Fibroblast of lung (primary cell): ENCODE measurements around the gene TBC1D8. TPM values are rescaled to one million over a fixed set of nuclear protein-coding genes. Genes with fewer than 3 reads are reported as not detected.

ENCODE experiments used
- DNase-seq, 2 donors: peaks; one replicate each; pipeline versions ENCODE4 v3.0.0 to v3.0.0-alpha.2; 2010; ENCODE audit warnings: low read depth in 2 of 2
- H2AFZ ChIP-seq: 2 replicates; pipeline ENCODE4 v1.5.1; 2012; ENCODE audit warnings: low read length, control low read depth, inconsistent platforms
- H3K27ac ChIP-seq: 2 replicates; pipeline ENCODE4 v1.5.1; 2011; ENCODE audit warnings: low read length, control low read depth; ENCODE audit not compliant: insufficient read depth
- H3K27me3 ChIP-seq: 2 replicates; pipeline ENCODE4 v1.5.1; 2011; ENCODE audit warnings: mild to moderate bottlenecking, low read length; ENCODE audit not compliant: control insufficient read depth, insufficient read depth
- H3K36me3 ChIP-seq: 2 replicates; pipeline ENCODE4 v1.5.1; 2011; ENCODE audit warnings: low read length; ENCODE audit not compliant: control insufficient read depth, insufficient read depth
- H3K4me1 ChIP-seq: 2 replicates; pipeline ENCODE4 v1.5.1; 2011; ENCODE audit warnings: low read length; ENCODE audit not compliant: control insufficient read depth, insufficient read depth; ENCODE audit errors: extremely low read depth
- H3K4me2 ChIP-seq: 2 replicates; pipeline ENCODE4 v1.5.1; 2011; ENCODE audit warnings: low read length, control low read depth; ENCODE audit not compliant: insufficient read depth; ENCODE audit errors: extremely low read depth
- H3K4me3 ChIP-seq, 4 experiments: fragments of 200-600 bp in 1 of 4; sonication (generic) in 1 of 4; replicated peaks in 1 of 4; 2 replicates each; pipeline ENCODE4 v1.5.1; 2011 to 2016; ENCODE audit warnings: low read length in 4 of 4, low read depth in 3 of 4, mild to moderate bottlenecking in 3 of 4, control low read depth in 2 of 4, inconsistent platforms in 1 of 4, mixed read lengths in 1 of 4; ENCODE audit not compliant: insufficient read depth in 1 of 4; ENCODE audit errors: control extremely low read depth in 1 of 4
- H3K79me2 ChIP-seq: 2 replicates; pipeline ENCODE4 v1.5.1; 2012; ENCODE audit warnings: mild to moderate bottlenecking, low read length, inconsistent platforms; ENCODE audit not compliant: control insufficient read depth, insufficient read depth
- H3K9ac ChIP-seq: 2 replicates; pipeline ENCODE4 v1.5.1; 2011; ENCODE audit warnings: mild to moderate bottlenecking, low read length, control low read depth; ENCODE audit not compliant: insufficient read depth
- H3K9me3 ChIP-seq: 2 replicates; pipeline ENCODE4 v1.5.1; 2012; ENCODE audit warnings: low read depth, low read length; ENCODE audit not compliant: control insufficient read depth, insufficient read depth
- H4K20me1 ChIP-seq: 2 replicates; pipeline ENCODE4 v1.5.1; 2011; ENCODE audit warnings: low read length; ENCODE audit not compliant: control insufficient read depth, insufficient read depth; ENCODE audit errors: extremely low read depth
- EZH2 ChIP-seq: IDR thresholded peaks from 2 replicates; pipeline ENCODE4 v1.5.1; 2012; ENCODE audit warnings: low read length, control low read depth, mild to moderate bottlenecking; ENCODE audit errors: missing control alignments
- polyA plus RNA-seq, 2 donors: library from polyadenylated mRNA; depleted of rRNA in 1 of 2; stranded (reverse) in 1 of 2; unstranded in 1 of 2; fragments of >200 nt; gene quantifications; 2 replicates each; pipeline ENCODE4 v1.2.1, GENCODE V29; 2011 to 2012; ENCODE audit warnings: missing spikeins in 1 of 2
- total RNA-seq: library from RNA; depleted of rRNA; stranded (reverse); fragments of >200 nt; gene quantifications from 2 replicates; pipeline ENCODE4 v1.2.1, GENCODE V29; 2014
- TF ChIP-seq, protein P1 (sequence below), 2 donors: IDR thresholded peaks in 1 of 2; conservative IDR thresholded peaks in 1 of 2; 1 replicate in 1 of 2; 2 replicates in 1 of 2; pipeline ENCODE4 v1.5.1; 2011 to 2012; ENCODE audit warnings: low read length in 2 of 2, control low read depth in 1 of 2, inconsistent platforms in 1 of 2, low read depth in 1 of 2, mild to moderate bottlenecking in 1 of 2

The TBC1D8 gene
- total and polyA plus RNA-seq, 2 donors (not counting 1 experiment from before 2014, with no cell fraction given), result 3.8 to 5.4 TPM

DNA sequence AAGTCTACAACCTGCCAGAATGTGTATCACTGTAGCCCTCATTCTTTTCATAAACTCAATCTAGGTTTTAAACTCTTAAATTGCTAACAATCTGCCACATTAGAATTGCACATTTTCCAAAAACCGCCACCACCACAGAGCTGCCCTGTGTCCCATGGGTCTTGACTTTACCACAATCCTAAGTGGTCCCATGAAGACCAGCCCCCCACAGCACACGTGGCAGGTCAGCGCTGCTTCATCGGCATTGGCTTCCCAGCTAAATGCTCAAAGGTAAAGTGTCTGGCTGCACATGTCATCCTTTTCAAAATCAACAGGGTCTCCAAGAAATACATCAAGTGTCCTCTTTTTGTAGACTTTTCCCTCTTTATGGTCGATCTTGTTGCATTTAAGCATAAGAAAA lies 2.4 kb downstream of the TBC1D8 start:
- H4K20me1 ChIP-seq, result no peaks in the 10 kb centered on the region
- no peak for TF ChIP-seq EZH2
- TF ChIP-seq, protein P1, sequence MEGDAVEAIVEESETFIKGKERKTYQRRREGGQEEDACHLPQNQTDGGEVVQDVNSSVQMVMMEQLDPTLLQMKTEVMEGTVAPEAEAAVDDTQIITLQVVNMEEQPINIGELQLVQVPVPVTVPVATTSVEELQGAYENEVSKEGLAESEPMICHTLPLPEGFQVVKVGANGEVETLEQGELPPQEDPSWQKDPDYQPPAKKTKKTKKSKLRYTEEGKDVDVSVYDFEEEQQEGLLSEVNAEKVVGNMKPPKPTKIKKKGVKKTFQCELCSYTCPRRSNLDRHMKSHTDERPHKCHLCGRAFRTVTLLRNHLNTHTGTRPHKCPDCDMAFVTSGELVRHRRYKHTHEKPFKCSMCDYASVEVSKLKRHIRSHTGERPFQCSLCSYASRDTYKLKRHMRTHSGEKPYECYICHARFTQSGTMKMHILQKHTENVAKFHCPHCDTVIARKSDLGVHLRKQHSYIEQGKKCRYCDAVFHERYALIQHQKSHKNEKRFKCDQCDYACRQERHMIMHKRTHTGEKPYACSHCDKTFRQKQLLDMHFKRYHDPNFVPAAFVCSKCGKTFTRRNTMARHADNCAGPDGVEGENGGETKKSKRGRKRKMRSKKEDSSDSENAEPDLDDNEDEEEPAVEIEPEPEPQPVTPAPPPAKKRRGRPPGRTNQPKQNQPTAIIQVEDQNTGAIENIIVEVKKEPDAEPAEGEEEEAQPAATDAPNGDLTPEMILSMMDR (conservative IDR thresholded peaks at IDR 0.05 in 1 of 2, IDR thresholded peaks at IDR 0.05 in 1 of 2; ENCODE audit: low read depth in 1 of 2, low read length in 2 of 2), result no peak
- peaks cover 13% of the 10 kb centered on the region for H3K4me1 ChIP-seq
- H3K4me3 ChIP-seq, result no peak overlapping the region
- no peak overlapping the region for H3K4me2 ChIP-seq
- no peaks in the 10 kb centered on the region for H3K9me3 ChIP-seq
- H3K9ac ChIP-seq, result no peak overlapping the region
- no peak for DNase-seq
- no peak overlapping the region for H2AFZ ChIP-seq
- no peak overlapping the region for H3K27ac ChIP-seq
- peaks cover 4% of the 10 kb centered on the region for H3K79me2 ChIP-seq
- no peaks in the 10 kb centered on the region for H3K36me3 ChIP-seq
- no peaks in the 10 kb centered on the region for H3K27me3 ChIP-seq

GRCh38 chr2:101147971-101148370 lies 3.2 kb downstream of the TBC1D8 start:
- TF ChIP-seq EZH2, result no peak
- TF ChIP-seq, protein P1 (conservative IDR thresholded peaks at IDR 0.05 in 1 of 2, IDR thresholded peaks at IDR 0.05 in 1 of 2; ENCODE audit: low read depth in 1 of 2, low read length in 2 of 2), result no peak
- no peak overlapping the region for H3K4me2 ChIP-seq
- no peak for DNase-seq
- H3K27me3 ChIP-seq, result no peaks in the 10 kb centered on the region
- no peaks in the 10 kb centered on the region for H3K9me3 ChIP-seq
- no peak overlapping the region for H2AFZ ChIP-seq
- H3K4me3 ChIP-seq, result no peak overlapping the region
- no peaks in the 10 kb centered on the region for H3K36me3 ChIP-seq
- peaks cover 4% of the 10 kb centered on the region for H3K79me2 ChIP-seq
- H3K9ac ChIP-seq, result no peak overlapping the region
- no peak overlapping the region for H3K27ac ChIP-seq
- no peaks in the 10 kb centered on the region for H4K20me1 ChIP-seq
- H3K4me1 ChIP-seq, result peaks cover 13% of the 10 kb centered on the region

DNA sequence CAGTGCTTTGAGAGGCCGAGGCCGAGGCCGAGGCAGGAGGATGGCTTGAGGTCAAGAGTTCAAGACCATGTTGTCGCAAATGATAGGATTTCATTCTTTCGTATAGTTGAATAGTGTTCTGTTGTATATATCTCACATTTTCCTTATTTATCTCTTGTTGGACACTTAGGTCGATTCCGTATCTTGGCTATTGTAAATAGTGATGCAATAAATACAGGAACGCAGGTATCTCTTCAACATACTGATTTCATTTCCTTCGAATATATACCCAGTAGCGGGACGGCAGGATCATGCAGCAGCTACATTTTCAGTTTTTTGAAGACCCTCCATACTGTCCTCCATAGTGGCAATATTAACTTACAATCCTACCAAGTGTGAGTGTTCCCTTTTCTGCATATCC lies 4.1 kb downstream of the TBC1D8 start:
- Histone ChIP-seq H3K9me3 (no peaks in the 10 kb centered on the region), H3K9ac (no peak overlapping the region), H3K36me3 (no peaks in the 10 kb centered on the region), H3K4me2 (no peak overlapping the region), H3K27me3 (no peaks in the 10 kb centered on the region), H2AFZ (no peak overlapping the region), H3K4me1 (peaks cover 7% of the 10 kb centered on the region), H3K4me3 (no peak overlapping the region), H4K20me1 (no peaks in the 10 kb centered on the region), H3K79me2 (peaks cover 4% of the 10 kb centered on the region), H3K27ac (no peak overlapping the region)
- no peak for DNase-seq
- no peak for TF ChIP-seq EZH2
- TF ChIP-seq, protein P1 (conservative IDR thresholded peaks at IDR 0.05 in 1 of 2, IDR thresholded peaks at IDR 0.05 in 1 of 2; ENCODE audit: low read depth in 1 of 2, low read length in 2 of 2), result no peak
